Measurements from ENCODE around the gene GLG1.

GRCh38 chr16:74582970-74583369 lies 23.9 kb downstream of the GLG1 start:
- TF ChIP-seq FOXM1 (IDR thresholded peaks at IDR 0.05; ENCODE audit: borderline replicate concordance, low read depth) (no peak), RAD21 (IDR thresholded peaks at IDR 0.05; ENCODE audit: low read depth) (no peak), EGR1 (IDR thresholded peaks at IDR 0.05) (no peak), TEAD4 (IDR thresholded peaks at IDR 0.05) (no peak), REST (IDR thresholded peaks at IDR 0.05; ENCODE audit: low read depth) (no peak), TAF1 (IDR thresholded peaks at IDR 0.05; ENCODE audit: low read depth) (no peak), USF1 (IDR thresholded peaks at IDR 0.05) (no peak), EP300 (IDR thresholded peaks at IDR 0.05; ENCODE audit: borderline replicate concordance) (no peak), YY1 (IDR thresholded peaks at IDR 0.05; ENCODE audit: low read depth) (no peak)
